HepG2 (cell line): ENCODE data around the gene TTBK1. TPM values are rescaled to one million over a fixed set of nuclear protein-coding genes. Genes with fewer than 3 reads are reported as not detected.

ENCODE experiments used
- DMAP1 ChIP-seq: IDR thresholded peaks from 2 replicates; pipeline ENCODE4 v1.6.1; 2016
- DMTF1 ChIP-seq: sonication (generic); formaldehyde crosslinking; IDR thresholded peaks from 2 replicates; pipeline ENCODE4 v1.4.0; 2020; ENCODE audit warnings: mild to moderate bottlenecking, missing genetic modification reagents
- DNMT3B ChIP-seq: conservative IDR thresholded peaks from 2 replicates; pipeline ENCODE4 v1.6.1; 2016; ENCODE audit warnings: missing biosample characterization, control low read depth
- GABPB1 ChIP-seq: IDR thresholded peaks from 2 replicates; pipeline ENCODE4 v1.6.1; 2016; ENCODE audit warnings: mild to moderate bottlenecking, missing genetic modification reagents, moderate library complexity, missing compliant biosample characterization
- GPN1 ChIP-seq: sonication (generic); formaldehyde crosslinking; IDR thresholded peaks from 2 replicates; pipeline ENCODE4 v1.5.1; 2020; ENCODE audit warnings: missing genetic modification reagents, borderline replicate concordance
- HNRNPLL ChIP-seq: fragments of 200-400 bp; formaldehyde crosslinking; IDR thresholded peaks from 2 replicates; pipeline ENCODE4 v1.6.1; 2017; ENCODE audit warnings: mild to moderate bottlenecking, low read depth, low read length; ENCODE audit not compliant: poor library complexity, severe bottlenecking
- MXI1 ChIP-seq: IDR thresholded peaks from 3 replicates; pipeline ENCODE4 v1.6.1; 2012; ENCODE audit warnings: low read depth, low read length, inconsistent platforms, borderline replicate concordance
- NFYC ChIP-seq: IDR thresholded peaks from 2 replicates; pipeline ENCODE4 v1.6.1; 2016; ENCODE audit warnings: missing genetic modification reagents, missing compliant biosample characterization
- NPAS2 ChIP-seq: sonication (generic); formaldehyde crosslinking; IDR thresholded peaks from 2 replicates; pipeline ENCODE4 v1.8.0; 2022; ENCODE audit warnings: mild to moderate bottlenecking, missing genetic modification reagents, borderline replicate concordance
- POLR2AphosphoS5 ChIP-seq: IDR thresholded peaks from 2 replicates; pipeline ENCODE4 v1.6.1; 2012; ENCODE audit warnings: low read depth, low read length
- SNRNP70 ChIP-seq: fragments of 200-400 bp; formaldehyde crosslinking; IDR thresholded peaks from 2 replicates; pipeline ENCODE4 v1.6.1; 2017; ENCODE audit warnings: mild to moderate bottlenecking, low read depth, low read length, moderate library complexity
- SP1 ChIP-seq, 2 experiments: fragments of 450-650 bp in 1 of 2; sonication (generic) in 1 of 2; formaldehyde crosslinking in 1 of 2; IDR thresholded peaks; 2 replicates each; pipeline versions ENCODE4 v1.4.0 to v1.6.1; 2016 to 2020; ENCODE audit warnings: missing genetic modification reagents in 1 of 2
- SP2 ChIP-seq: sonication (generic); formaldehyde crosslinking; IDR thresholded peaks from 2 replicates; pipeline ENCODE4 v1.5.1; 2020; ENCODE audit warnings: mild to moderate bottlenecking, missing genetic modification reagents
- TERF1 ChIP-seq: sonication (generic); formaldehyde crosslinking; IDR thresholded peaks from 2 replicates; pipeline ENCODE4 v1.8.0; 2022; ENCODE audit warnings: mild to moderate bottlenecking, missing genetic modification reagents, moderate library complexity
- YY1 ChIP-seq: IDR thresholded peaks from 2 replicates; pipeline ENCODE4 v1.6.1; 2011; ENCODE audit warnings: low read length, low read depth, moderate library complexity, mild to moderate bottlenecking; ENCODE audit not compliant: insufficient read depth, insufficient replicate concordance
- ZNF142 ChIP-seq: sonication (generic); formaldehyde crosslinking; IDR thresholded peaks from 2 replicates; pipeline ENCODE4 v1.4.0; 2020; ENCODE audit warnings: missing genetic modification reagents
- ZNF44 ChIP-seq: sonication (generic); formaldehyde crosslinking; IDR thresholded peaks from 2 replicates; pipeline ENCODE4 v1.5.1; 2020; ENCODE audit warnings: mild to moderate bottlenecking, missing genetic modification reagents
- ZNF552 ChIP-seq: sonication (generic); formaldehyde crosslinking; IDR thresholded peaks from 2 replicates; pipeline ENCODE4 v1.9.0; 2022; ENCODE audit warnings: missing genetic modification reagents, mild to moderate bottlenecking, borderline replicate concordance
- ZNF652 ChIP-seq: IDR thresholded peaks from 2 replicates; pipeline ENCODE4 v1.6.1; 2016; ENCODE audit warnings: low read depth, borderline replicate concordance
- ZNF75D ChIP-seq: sonication (generic); formaldehyde crosslinking; IDR thresholded peaks from 2 replicates; pipeline ENCODE4 v1.8.1; 2023; ENCODE audit warnings: missing genetic modification reagents, mild to moderate bottlenecking, borderline replicate concordance
- ZNF788 ChIP-seq: sonication (generic); formaldehyde crosslinking; IDR thresholded peaks from 2 replicates; pipeline ENCODE4 v1.5.0; 2020; ENCODE audit warnings: mild to moderate bottlenecking, missing genetic modification reagents, borderline replicate concordance
- polyA plus RNA-seq, 8 experiments: library from polyadenylated mRNA; depleted of rRNA in 3 of 8; stranded (reverse) in 7 of 8; unstranded in 1 of 8; fragments of >200 nt; fragmentation: Illumina TruSeq in 4 of 8; extraction: Trizol in 4 of 8; gene quantifications; 2 replicates each; pipeline versions ENCODE4 v1.2.1 to v1.2.3, GENCODE V29; 2011 to 2016; ENCODE audit warnings: low read depth in 4 of 8, missing spikeins in 1 of 8, mixed read lengths in 1 of 8; ENCODE audit not compliant: insufficient read depth in 1 of 8
- total RNA-seq, 5 experiments: library from RNA; depleted of rRNA; stranded (reverse); fragments of >200 nt; fragmentation: Illumina TruSeq; extraction: Trizol; gene quantifications; 2 replicates each; pipeline ENCODE4 v1.2.3, GENCODE V29; 2016; ENCODE audit warnings: low read depth in 1 of 5

The TTBK1 gene
- total and polyA plus RNA-seq, 2 of the 13 experiments (the other 11 are each of a cell fraction or from before 2014, with no cell fraction given): 0.24 to 0.33 TPM

GRCh38 chr6:43274916-43275597 is 31.8 kb downstream of the TTBK1 start (continued):
- 0 out of 2 replicates have a peak, but pooled peaks have one; percentile 69 for TF ChIP-seq DMTF1 (CRISPR knock-in tag)
- TF ChIP-seq GPN1 (CRISPR knock-in tag): no peak
- no peak for TF ChIP-seq SP2 (CRISPR knock-in tag)
- no peak for TF ChIP-seq DNMT3B (CRISPR knock-in tag)
- TF ChIP-seq ZNF44 (CRISPR knock-in tag): 0 out of 2 replicates have a peak, but pooled peaks have one; percentile 48
- peak; percentile 87 for TF ChIP-seq HNRNPLL
- TF ChIP-seq SNRNP70: no peak
- peak; percentile 64 for TF ChIP-seq DMAP1
- TF ChIP-seq ZNF75D: no peak
- TF ChIP-seq NPAS2 (CRISPR knock-in tag): no peak
- no peak for TF ChIP-seq NFYC (CRISPR knock-in tag)
- TF ChIP-seq ZNF552 (CRISPR knock-in tag): peak; percentile 43; the same call in 1 of the 2 replicates
- peak; percentile 77 for TF ChIP-seq POLR2AphosphoS5
- TF ChIP-seq GABPB1 (CRISPR knock-in tag): peak; percentile 74
- no peak for TF ChIP-seq ZNF652 (CRISPR knock-in tag)
- TF ChIP-seq ZNF788: peak; percentile 65; the same call in 1 of the 2 replicates
- TF ChIP-seq TERF1 (CRISPR knock-in tag): no peak
- peak; percentile 77; the same call in 1 of the 2 replicates for TF ChIP-seq ZNF142 (CRISPR knock-in tag)
- TF ChIP-seq MXI1: 0 out of 3 replicates have a peak, but pooled peaks have one; percentile 23
- peak; percentile 55 for TF ChIP-seq YY1
- TF ChIP-seq SP1 (IDR thresholded peaks at IDR 0.05): no peak
- no peak; the same call in 1 of the 2 replicates for TF ChIP-seq SP1 (CRISPR knock-in tag; IDR thresholded peaks at IDR 0.05)
